Epithelial cell of proximal tubule (primary cell): ENCODE measurements around the gene CHD5. TPM values are rescaled to one million over a fixed set of nuclear protein-coding genes. Genes with fewer than 3 reads are reported as not detected.
"Not testable (repeated sequence)": the region's sequence is repeated elsewhere in the genome, so short reads cannot be mapped to it uniquely, and the experiment has no call there.

ENCODE experiments used
- DNase-seq: peaks from one replicate; pipeline ENCODE4 v3.0.0-alpha.2; 2011; ENCODE audit warnings: low read depth
- H3K4me3 ChIP-seq: 2 replicates; pipeline ENCODE4 v1.5.1; 2011; ENCODE audit warnings: low read depth, mild to moderate bottlenecking, low read length
- CTCF ChIP-seq: conservative IDR thresholded peaks from 2 replicates; pipeline ENCODE4 v1.5.1; 2012; ENCODE audit warnings: low read depth, mild to moderate bottlenecking, low read length
- total RNA-seq: library from RNA; depleted of rRNA; stranded (reverse); fragments of >200 nt; gene quantifications from 2 replicates; pipeline ENCODE4 v1.2.3, GENCODE V29; 2015

Gene CHD5
- total RNA-seq, 1 donor from 2014 or later: under 0.01 TPM

GRCh38 chr1:6068932-6069331 lies 111.2 kb downstream of the CHD5 start:
- no peak for DNase-seq
- H3K4me3 ChIP-seq: no peak overlapping the region
- no peak for TF ChIP-seq CTCF

GRCh38 chr1:6068073-6068472 lies 112.0 kb downstream of the CHD5 start:
- TF ChIP-seq CTCF: no peak
- no peak overlapping the region for H3K4me3 ChIP-seq
- DNase-seq: no peak

- TF ChIP-seq CTCF: no peak
- H3K4me3 ChIP-seq: no peak overlapping the region
- no peak for DNase-seq
Observed at GRCh38 chr1:6066680-6067079, 113.4 kb downstream of the CHD5 start.

GRCh38 chr1:6065093-6065858 lies 114.8 kb downstream of the CHD5 start:
- no peak for TF ChIP-seq CTCF
- DNase-seq: no peak
- H3K4me3 ChIP-seq: no peak overlapping the region

- H3K4me3 ChIP-seq, DNase-seq: not testable (repeated sequence)
Observed at GRCh38 chr1:6063532-6064053, 116.5 kb downstream of the CHD5 start.

- no peak overlapping the region for H3K4me3 ChIP-seq
- no peak for DNase-seq
- TF ChIP-seq CTCF: no peak
Observed at GRCh38 chr1:6062670-6063069, 117.5 kb downstream of the CHD5 start.

GRCh38 chr1:6059866-6060265 lies 120.3 kb downstream of the CHD5 start:
- no peak for DNase-seq
- no peak overlapping the region for H3K4me3 ChIP-seq
- TF ChIP-seq CTCF: no peak
